Measurements from ENCODE around the gene GUCD1.

- TF ChIP-seq ZNF274 (IDR thresholded peaks at IDR 0.05; ENCODE audit: low read depth, low read length) (no peak), SUZ12 (IDR thresholded peaks at IDR 0.05; ENCODE audit: extremely low read depth, insufficient read depth, insufficient read length) (no peak), YY1 (IDR thresholded peaks at IDR 0.05; ENCODE audit: insufficient read depth, insufficient read length) (no peak)
Measured at GRCh38 chr22:24543679-24544243, 11.2 kb downstream of the GUCD1 start.
